ENCODE data around the gene FAHD2B.
"Not testable (repeated sequence)": the region's sequence is repeated elsewhere in the genome, so short reads cannot be mapped to it uniquely, and the experiment has no call there.

Gene FAHD2B

GRCh38 chr2:97095661-97096060 is 979 bp upstream of the FAHD2B start:
- H3K9me3 ChIP-seq = no peaks in the 10 kb centered on the region
- no peaks in the 10 kb centered on the region for H4K20me1 ChIP-seq
- H3K4me1 ChIP-seq = peaks cover 15% of the 10 kb centered on the region
- no peak overlapping the region for H3K27ac ChIP-seq
- peak overlapping the region; percentile 59 for H3K4me3 ChIP-seq
- H3K9ac ChIP-seq = peak overlapping the region; percentile 60; the same call in 1 of the 2 replicates
- TF ChIP-seq Cebpa-rat (IDR thresholded peaks at IDR 0.05) = no peak
- H3K4me2 ChIP-seq = peak overlapping the region; percentile 79
- no peaks in the 10 kb centered on the region for H3K36me3 ChIP-seq
- no peaks in the 10 kb centered on the region for H3K27me3 ChIP-seq

- peak overlapping the region; percentile 59 for H3K4me3 ChIP-seq
- H3K27me3 ChIP-seq, H4K20me1 ChIP-seq, H3K9me3 ChIP-seq, H3K36me3 ChIP-seq, H3K27ac ChIP-seq, H3K9ac ChIP-seq: not testable (repeated sequence)
- peak overlapping the region; percentile 44 for H3K4me2 ChIP-seq
- peaks cover 15% of the 10 kb centered on the region for H3K4me1 ChIP-seq
Measured at GRCh38 chr2:97093983-97094771, 505 bp downstream of the FAHD2B start.

- H3K36me3 ChIP-seq, H3K4me2 ChIP-seq, H3K27me3 ChIP-seq, H3K9ac ChIP-seq, H4K20me1 ChIP-seq, H3K9me3 ChIP-seq, H3K27ac ChIP-seq, H3K4me3 ChIP-seq: not testable (repeated sequence)
- peaks cover 15% of the 10 kb centered on the region for H3K4me1 ChIP-seq
Measured at GRCh38 chr2:97092946-97093345, 1.7 kb downstream of the FAHD2B start.

- H3K9ac ChIP-seq, H3K4me2 ChIP-seq, H3K27ac ChIP-seq, H3K36me3 ChIP-seq, H3K27me3 ChIP-seq, H4K20me1 ChIP-seq, H3K4me3 ChIP-seq, H3K9me3 ChIP-seq: not testable (repeated sequence)
- peaks cover 21% of the 10 kb centered on the region for H3K4me1 ChIP-seq
Measured at GRCh38 chr2:97088706-97089105, 6.0 kb downstream of the FAHD2B start.

- Histone ChIP-seq H3K4me1 (peaks cover 30% of the 10 kb centered on the region), H3K4me2 (peak overlapping the region; percentile 53)
- not testable (repeated sequence) for H3K9ac ChIP-seq, H3K27me3 ChIP-seq, H3K36me3 ChIP-seq, H3K4me3 ChIP-seq, H3K9me3 ChIP-seq, H4K20me1 ChIP-seq, H3K27ac ChIP-seq
Measured at GRCh38 chr2:97085093-97085492, 9.6 kb downstream of the FAHD2B start.

- not testable (repeated sequence) for H3K27ac ChIP-seq, H3K4me2 ChIP-seq, H3K9me3 ChIP-seq, H3K36me3 ChIP-seq, H4K20me1 ChIP-seq, H3K27me3 ChIP-seq, H3K4me3 ChIP-seq, H3K9ac ChIP-seq
- H3K4me1 ChIP-seq = peaks cover 30% of the 10 kb centered on the region
Measured at GRCh38 chr2:97083516-97083915, 11.2 kb downstream of the FAHD2B start.

- not testable (repeated sequence) for H4K20me1 ChIP-seq, H3K9ac ChIP-seq, H3K4me3 ChIP-seq, H3K27me3 ChIP-seq, H3K27ac ChIP-seq, H3K36me3 ChIP-seq, H3K9me3 ChIP-seq
- peaks cover 30% of the 10 kb centered on the region for H3K4me1 ChIP-seq
- peak overlapping the region; percentile 30 for H3K4me2 ChIP-seq
Measured at GRCh38 chr2:97082206-97082605, 12.5 kb downstream of the FAHD2B start.

- not testable (repeated sequence) for H4K20me1 ChIP-seq, H3K9ac ChIP-seq, H3K4me2 ChIP-seq, H3K4me3 ChIP-seq, H3K27me3 ChIP-seq, H3K9me3 ChIP-seq, H3K27ac ChIP-seq, H3K36me3 ChIP-seq
- H3K4me1 ChIP-seq = peaks cover 29% of the 10 kb centered on the region
Measured at GRCh38 chr2:97080855-97081254, 13.8 kb downstream of the FAHD2B start.

- not testable (repeated sequence) for H3K9me3 ChIP-seq, H4K20me1 ChIP-seq, H3K9ac ChIP-seq, H3K4me3 ChIP-seq, H3K4me2 ChIP-seq, H3K36me3 ChIP-seq, H3K27me3 ChIP-seq, H3K4me1 ChIP-seq, H3K27ac ChIP-seq
Measured at GRCh38 chr2:97077213-97077612, 17.5 kb downstream of the FAHD2B start.

- H3K27me3 ChIP-seq, H3K4me3 ChIP-seq, H3K9ac ChIP-seq, H3K36me3 ChIP-seq, H3K27ac ChIP-seq, H3K9me3 ChIP-seq, H3K4me2 ChIP-seq, H4K20me1 ChIP-seq: not testable (repeated sequence)
- peaks cover 10% of the 10 kb centered on the region; the same call in 1 of the 2 replicates for H3K4me1 ChIP-seq
Measured at GRCh38 chr2:97070915-97071314, 23.8 kb downstream of the FAHD2B start.

GRCh38 chr2:97068722-97069121 is 26.0 kb downstream of the FAHD2B start:
- not testable (repeated sequence) for H3K27me3 ChIP-seq, H3K9me3 ChIP-seq, H3K36me3 ChIP-seq, H3K9ac ChIP-seq, H3K4me3 ChIP-seq, H4K20me1 ChIP-seq, H3K27ac ChIP-seq
- H3K4me1 ChIP-seq = peaks cover 10% of the 10 kb centered on the region; the same call in 1 of the 2 replicates
- H3K4me2 ChIP-seq = peak overlapping the region; percentile 28; the same call in 1 of the 2 replicates
